ENCODE measurements around the gene TP53RK.

TP53RK gene

DNA sequence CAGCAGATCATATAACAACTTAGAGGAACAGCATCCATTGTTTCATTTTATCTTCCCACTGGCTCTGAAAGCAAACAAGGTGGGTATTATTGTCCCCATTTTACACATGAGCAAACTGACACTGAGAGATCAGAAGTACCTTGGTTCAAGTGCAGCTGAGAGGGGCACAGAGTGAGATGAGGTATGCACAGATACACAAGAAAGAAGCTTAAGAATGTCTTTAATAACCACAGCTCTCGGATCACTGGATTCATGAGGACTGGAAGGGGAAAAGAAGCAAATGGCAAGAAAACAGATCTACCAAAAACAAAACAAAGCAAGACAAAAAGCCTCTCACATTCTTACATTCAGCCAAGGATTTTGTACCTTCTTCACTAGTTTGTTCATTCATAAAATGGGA is 30.8 kb upstream of the TP53RK start:
- Histone ChIP-seq H3K27me3 (ENCODE audit: control insufficient read depth in 2 of 2, insufficient read depth in 2 of 2, low read length in 2 of 2) (no peaks in the 10 kb centered on the region), H3K4me3 (ENCODE audit: low read length in 2 of 2) (no peak overlapping the region), H3K27ac (ENCODE audit: low read depth in 2 of 2, low read length in 2 of 2) (no peak overlapping the region), H3K36me3 (ENCODE audit: control insufficient read depth in 2 of 2, insufficient read depth in 2 of 2, low read length in 2 of 2) (no peaks in the 10 kb centered on the region), H3K9me3 (ENCODE audit: control insufficient read depth in 2 of 2, low read length in 2 of 2) (no peaks in the 10 kb centered on the region), H3K4me1 (ENCODE audit: control insufficient read depth in 2 of 2, insufficient read depth in 2 of 2, low read length in 2 of 2) (peaks cover 5 to 9% of the 10 kb centered on the region in 2 donors), H3K9ac (ENCODE audit: low read depth in 1 of 2, low read length in 2 of 2) (no peak overlapping the region)

DNA sequence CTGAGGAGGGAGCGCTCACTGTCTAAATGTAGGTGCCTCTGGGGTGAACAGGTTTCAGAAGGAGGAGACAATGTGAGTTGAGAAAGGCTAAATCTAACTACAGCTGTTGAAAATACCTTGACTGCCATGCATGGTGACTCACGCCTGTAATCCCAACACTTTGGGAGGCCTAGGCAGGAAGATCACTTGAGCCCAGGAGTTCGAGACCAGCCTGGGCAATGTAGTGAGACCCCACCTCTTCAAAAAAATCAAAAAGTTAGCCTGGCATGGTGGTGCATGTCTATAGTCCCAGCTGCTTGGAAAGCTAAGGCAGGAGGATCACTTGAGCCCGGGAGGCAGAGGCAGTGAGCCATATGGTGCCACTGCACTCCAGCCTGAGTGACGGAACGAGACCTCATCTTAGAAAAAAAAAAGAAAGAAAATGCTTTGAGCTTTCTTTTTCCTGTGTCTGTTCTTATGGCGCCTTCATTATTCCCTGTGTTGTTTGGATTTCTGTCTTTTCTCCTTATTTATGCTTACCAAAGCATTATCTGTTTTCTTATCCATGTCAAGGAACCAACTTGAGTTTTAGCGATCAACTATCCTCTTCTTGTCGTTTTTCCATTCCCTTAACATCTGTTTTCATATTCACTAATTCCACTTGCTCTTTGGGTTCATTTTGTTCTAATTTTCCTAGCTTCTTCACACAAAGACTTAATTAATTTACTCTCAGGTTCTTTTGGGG is 28.7 kb upstream of the TP53RK start:
- H3K27me3 ChIP-seq (ENCODE audit: control insufficient read depth in 2 of 2, insufficient read depth in 2 of 2, low read length in 2 of 2) = no peaks in the 10 kb centered on the region
- no peaks in the 10 kb centered on the region for H3K36me3 ChIP-seq (ENCODE audit: control insufficient read depth in 2 of 2, insufficient read depth in 2 of 2, low read length in 2 of 2)
- no peak overlapping the region for H3K9ac ChIP-seq (ENCODE audit: low read depth in 1 of 2, low read length in 2 of 2)
- peaks cover 12 to 22% of the 10 kb centered on the region in 2 donors for H3K4me1 ChIP-seq (ENCODE audit: control insufficient read depth in 2 of 2, insufficient read depth in 2 of 2, low read length in 2 of 2)
- no peaks in the 10 kb centered on the region for H3K9me3 ChIP-seq (ENCODE audit: control insufficient read depth in 2 of 2, low read length in 2 of 2)
- no peak overlapping the region for H3K27ac ChIP-seq (ENCODE audit: low read depth in 2 of 2, low read length in 2 of 2)
- no peak overlapping the region for H3K4me3 ChIP-seq (ENCODE audit: low read length in 2 of 2)

DNA sequence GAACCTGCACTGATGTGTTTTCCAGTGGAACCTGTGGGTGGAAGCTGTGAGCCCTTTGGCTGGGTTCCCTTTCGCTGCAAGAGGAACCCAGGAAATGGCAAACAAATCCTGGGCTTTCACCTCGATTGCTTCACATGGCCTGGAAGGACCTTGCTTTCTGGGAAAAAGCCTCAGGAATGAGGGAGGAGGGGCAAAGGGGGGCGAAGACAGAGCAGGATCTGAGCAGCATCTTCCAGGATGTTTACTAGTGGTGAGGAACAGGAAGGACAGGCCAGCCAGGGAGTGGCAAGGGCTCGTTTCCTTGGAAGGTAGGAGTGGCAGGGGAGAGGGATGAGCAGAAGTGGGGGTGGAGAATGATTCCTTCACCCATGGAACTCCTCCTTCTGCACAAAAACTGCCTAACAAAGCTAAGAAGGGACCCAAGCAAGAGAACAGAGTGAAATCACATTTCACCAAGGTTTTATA is 26.1 kb upstream of the TP53RK start:
- Histone ChIP-seq H3K9me3 (ENCODE audit: control insufficient read depth in 2 of 2, low read length in 2 of 2) (no peaks in the 10 kb centered on the region), H3K9ac (ENCODE audit: low read depth in 1 of 2, low read length in 2 of 2) (peak overlapping the region in 1 of 2 donors; percentile 23), H3K4me3 (ENCODE audit: low read length in 2 of 2) (no peak overlapping the region), H3K4me1 (ENCODE audit: control insufficient read depth in 2 of 2, insufficient read depth in 2 of 2, low read length in 2 of 2) (peaks cover 16 to 34% of the 10 kb centered on the region in 2 donors), H3K27ac (ENCODE audit: low read depth in 2 of 2, low read length in 2 of 2) (peak overlapping the region; percentile 67), H3K36me3 (ENCODE audit: control insufficient read depth in 2 of 2, insufficient read depth in 2 of 2, low read length in 2 of 2) (no peaks in the 10 kb centered on the region), H3K27me3 (ENCODE audit: control insufficient read depth in 2 of 2, insufficient read depth in 2 of 2, low read length in 2 of 2) (no peaks in the 10 kb centered on the region)

DNA sequence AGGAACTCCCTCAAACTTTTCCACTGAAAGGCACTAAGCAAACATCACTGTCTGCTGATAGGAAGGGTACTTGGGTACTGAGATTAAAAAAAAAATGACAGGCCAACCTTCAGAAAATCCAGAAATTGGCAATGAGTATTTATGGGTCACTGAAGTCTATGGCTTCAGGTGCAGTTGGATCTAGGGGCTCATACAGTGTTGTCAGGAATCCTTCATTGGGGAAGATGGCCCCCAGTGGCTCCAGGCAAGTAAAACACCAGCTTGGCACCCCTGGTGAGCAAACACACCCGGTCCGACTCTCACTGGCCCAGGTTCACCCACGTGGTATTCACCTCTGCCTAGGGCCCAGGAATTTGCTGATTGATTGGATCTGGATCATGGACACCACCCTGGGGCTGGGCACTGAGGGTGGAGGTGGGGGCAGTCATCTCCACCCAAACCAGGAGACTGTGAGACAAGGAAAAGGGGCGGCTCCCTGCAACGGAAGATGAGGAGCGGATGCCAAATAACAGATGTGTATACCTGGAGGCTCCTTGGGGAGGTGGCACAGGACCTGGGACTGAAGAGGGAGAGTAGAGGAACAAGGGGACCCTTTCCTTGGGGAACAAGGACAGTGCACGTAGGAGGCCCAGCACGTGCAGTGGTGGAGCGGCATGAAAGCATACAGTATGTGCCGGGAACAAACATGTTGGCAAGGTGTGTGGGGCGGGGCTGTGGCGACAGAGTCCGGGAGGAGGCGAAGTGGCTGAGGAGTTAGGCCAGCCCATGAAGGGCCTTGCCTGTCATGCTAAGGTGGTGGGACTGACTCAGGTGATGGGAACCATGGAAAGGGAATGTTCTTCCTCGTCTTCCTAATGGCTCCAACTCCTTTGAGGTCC is 25.0 kb upstream of the TP53RK start:
- Histone ChIP-seq H3K36me3 (ENCODE audit: control insufficient read depth in 2 of 2, insufficient read depth in 2 of 2, low read length in 2 of 2) (no peaks in the 10 kb centered on the region), H3K27ac (ENCODE audit: low read depth in 2 of 2, low read length in 2 of 2) (peak overlapping the region; percentile 67), H3K9ac (ENCODE audit: low read depth in 1 of 2, low read length in 2 of 2) (peak overlapping the region in 1 of 2 donors; percentile 23), H3K27me3 (ENCODE audit: control insufficient read depth in 2 of 2, insufficient read depth in 2 of 2, low read length in 2 of 2) (no peaks in the 10 kb centered on the region), H3K4me3 (ENCODE audit: low read length in 2 of 2) (peak overlapping the region in 1 of 2 donors; percentile 54), H3K4me1 (ENCODE audit: control insufficient read depth in 2 of 2, insufficient read depth in 2 of 2, low read length in 2 of 2) (peaks cover 21 to 37% of the 10 kb centered on the region in 2 donors), H3K9me3 (ENCODE audit: control insufficient read depth in 2 of 2, low read length in 2 of 2) (no peaks in the 10 kb centered on the region)

DNA sequence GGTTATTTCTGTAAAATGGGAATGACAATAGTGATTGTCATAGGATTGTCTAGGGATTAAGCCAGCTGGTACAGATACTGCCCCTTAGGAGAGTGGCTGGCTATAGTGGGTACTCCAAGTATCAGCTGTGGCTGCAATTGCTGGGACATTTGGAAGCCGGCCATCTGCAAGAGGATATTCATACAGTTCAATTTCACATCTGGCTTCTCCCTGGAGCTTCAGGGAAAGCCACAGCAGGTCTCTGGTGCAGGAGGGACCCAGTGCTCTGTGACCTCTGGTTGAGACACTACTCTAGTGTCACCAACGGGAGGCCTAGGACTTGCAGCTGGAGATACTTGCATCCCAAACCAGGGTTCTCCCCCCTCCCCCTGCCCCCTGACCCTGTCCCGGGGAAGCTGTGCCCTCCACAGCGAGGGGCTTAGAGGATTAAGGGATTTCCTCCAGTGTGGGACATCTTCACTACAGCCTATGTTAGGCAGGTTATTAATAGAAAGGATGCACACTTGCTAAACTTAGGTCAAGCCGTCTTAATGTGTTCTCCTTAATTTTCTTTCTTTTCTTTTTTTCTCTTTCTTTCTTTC is 22.9 kb upstream of the TP53RK start:
- H3K9ac ChIP-seq (ENCODE audit: low read depth in 1 of 2, low read length in 2 of 2) = no peak overlapping the region
- H3K4me1 ChIP-seq (ENCODE audit: control insufficient read depth in 2 of 2, insufficient read depth in 2 of 2, low read length in 2 of 2) = peaks cover 28 to 49% of the 10 kb centered on the region in 2 donors
- H3K9me3 ChIP-seq (ENCODE audit: control insufficient read depth in 2 of 2, low read length in 2 of 2) = no peaks in the 10 kb centered on the region
- no peak overlapping the region for H3K27ac ChIP-seq (ENCODE audit: low read depth in 2 of 2, low read length in 2 of 2)
- no peaks in the 10 kb centered on the region for H3K36me3 ChIP-seq (ENCODE audit: control insufficient read depth in 2 of 2, insufficient read depth in 2 of 2, low read length in 2 of 2)
- no peaks in the 10 kb centered on the region for H3K27me3 ChIP-seq (ENCODE audit: control insufficient read depth in 2 of 2, insufficient read depth in 2 of 2, low read length in 2 of 2)
- H3K4me3 ChIP-seq (ENCODE audit: low read length in 2 of 2) = no peak overlapping the region

DNA sequence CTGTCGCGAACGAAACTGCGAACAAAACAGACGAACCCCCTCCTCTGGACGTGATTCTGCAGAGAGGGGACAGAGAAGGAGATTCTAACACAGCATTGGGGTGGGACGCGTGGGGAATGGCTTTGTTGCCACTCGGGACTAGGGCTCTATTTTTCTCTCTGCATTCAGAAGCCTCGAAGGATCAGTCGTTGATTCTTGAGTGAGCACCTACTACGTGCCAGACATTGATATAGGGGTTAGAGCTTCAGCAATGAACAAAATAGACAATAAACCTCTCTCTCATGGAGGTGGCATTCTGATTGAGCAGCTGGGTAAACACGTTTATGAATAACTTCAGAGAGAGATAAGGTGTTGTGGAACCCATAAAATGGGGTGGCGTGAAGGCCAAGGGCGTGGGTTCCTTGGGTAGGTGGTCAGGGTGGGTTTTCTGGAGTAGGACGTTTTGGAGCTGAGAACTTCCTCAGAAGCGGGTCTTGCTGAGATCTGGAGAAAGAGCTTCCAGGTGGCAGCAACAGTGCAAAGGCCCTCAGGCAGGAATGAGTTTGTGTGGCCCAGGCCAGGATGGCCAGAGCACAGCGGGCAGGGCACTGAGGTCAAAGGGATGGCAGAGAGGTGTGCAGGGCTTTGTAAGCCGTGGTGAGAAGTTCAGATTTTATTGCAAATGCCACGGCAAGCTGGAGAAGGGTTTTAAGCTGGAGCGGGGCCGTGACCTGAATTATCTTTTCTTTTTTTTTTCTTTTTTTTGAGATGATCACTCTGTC is 21.1 kb upstream of the TP53RK start:
- peaks cover 23 to 47% of the 10 kb centered on the region in 2 donors for H3K4me1 ChIP-seq (ENCODE audit: control insufficient read depth in 2 of 2, insufficient read depth in 2 of 2, low read length in 2 of 2)
- peak overlapping the region; percentile 85 to 92 for H3K27ac ChIP-seq (ENCODE audit: low read depth in 2 of 2, low read length in 2 of 2)
- peak overlapping the region; percentile 83 to 87 for H3K9ac ChIP-seq (ENCODE audit: low read depth in 1 of 2, low read length in 2 of 2)
- no peaks in the 10 kb centered on the region for H3K27me3 ChIP-seq (ENCODE audit: control insufficient read depth in 2 of 2, insufficient read depth in 2 of 2, low read length in 2 of 2)
- H3K9me3 ChIP-seq (ENCODE audit: control insufficient read depth in 2 of 2, low read length in 2 of 2) = no peaks in the 10 kb centered on the region
- H3K36me3 ChIP-seq (ENCODE audit: control insufficient read depth in 2 of 2, insufficient read depth in 2 of 2, low read length in 2 of 2) = no peaks in the 10 kb centered on the region
- peak overlapping the region; percentile 76 to 80 for H3K4me3 ChIP-seq (ENCODE audit: low read length in 2 of 2)

DNA sequence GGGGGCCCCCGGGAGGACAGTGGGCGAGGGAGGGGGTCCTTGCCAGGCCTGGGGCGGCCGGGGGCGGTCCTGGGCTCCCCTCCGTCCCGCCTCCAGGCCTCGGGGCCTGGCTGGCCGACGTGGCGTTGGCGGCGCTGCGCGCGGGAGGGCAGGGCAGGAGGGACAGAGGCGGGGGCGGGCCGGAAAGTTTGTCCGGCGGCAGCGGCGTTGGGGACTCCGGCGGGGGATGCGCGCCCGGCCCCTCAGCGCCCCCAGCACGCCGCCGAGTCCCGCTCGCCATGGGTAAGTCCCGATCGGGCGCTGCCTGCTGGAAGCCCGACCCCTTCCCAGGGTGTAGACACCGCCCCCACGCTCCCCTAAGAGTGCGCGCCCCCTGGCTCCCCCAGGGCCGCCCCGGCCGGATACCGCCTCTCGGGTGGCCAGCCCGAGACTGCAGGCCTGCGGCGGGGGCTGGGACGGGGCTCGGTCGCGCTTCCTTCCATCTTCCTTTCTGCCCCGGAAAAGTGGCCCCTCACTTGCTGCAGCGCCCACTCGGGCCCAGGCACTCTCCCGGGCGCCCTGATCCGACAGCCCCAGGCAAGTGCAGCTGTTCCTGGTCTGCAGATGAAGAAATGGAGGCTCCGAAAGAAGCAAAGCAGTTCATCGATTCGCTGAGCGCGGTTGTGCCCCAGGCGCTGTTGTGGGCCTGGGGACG is 20.4 kb upstream of the TP53RK start, which contains the start of gene SLC2A10:
Gene SLC2A10, plus strand, starts transcription at position 191 of the 694 bp plus-strand sequence. Its CDS starts 88 bp downstream, at position 279.
- Histone ChIP-seq H3K9me3 (ENCODE audit: control insufficient read depth in 2 of 2, low read length in 2 of 2) (no peaks in the 10 kb centered on the region), H3K9ac (ENCODE audit: low read depth in 1 of 2, low read length in 2 of 2) (peak within 1 kb of the TSS; percentile 83 to 87), H3K36me3 (ENCODE audit: control insufficient read depth in 2 of 2, insufficient read depth in 2 of 2, low read length in 2 of 2) (no peaks in the 10 kb centered on the region), H3K4me1 (ENCODE audit: control insufficient read depth in 2 of 2, insufficient read depth in 2 of 2, low read length in 2 of 2) (peaks cover 16 to 40% of the 10 kb centered on the region in 2 donors), H3K27me3 (ENCODE audit: control insufficient read depth in 2 of 2, insufficient read depth in 2 of 2, low read length in 2 of 2) (no peaks in the 10 kb centered on the region), H3K27ac (ENCODE audit: low read depth in 2 of 2, low read length in 2 of 2) (peak within 1 kb of the TSS; percentile 85 to 92), H3K4me3 (ENCODE audit: low read length in 2 of 2) (peak within 1 kb of the TSS; percentile 76 to 80)

DNA sequence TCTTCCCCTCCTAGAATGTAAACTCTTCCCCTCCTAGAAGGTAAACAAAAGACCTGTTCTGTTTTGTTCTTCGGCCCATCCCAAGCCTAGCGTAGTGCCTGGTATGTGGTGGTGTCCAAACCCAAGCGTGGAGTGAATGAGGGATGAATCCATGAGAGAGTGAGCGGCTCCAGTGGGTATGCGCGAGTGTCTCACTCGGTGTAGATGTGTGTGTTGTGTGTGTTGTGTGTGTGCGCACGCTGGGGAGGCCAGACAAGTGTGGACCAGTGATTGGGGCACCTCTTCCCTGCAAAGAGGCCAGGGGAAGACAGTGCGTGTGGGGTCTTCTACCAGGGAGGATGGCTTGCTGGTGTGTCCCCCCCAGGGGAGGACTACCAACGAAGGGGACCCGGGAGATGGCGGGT is 19.8 kb upstream of the TP53RK start:
- H3K27me3 ChIP-seq (ENCODE audit: control insufficient read depth in 2 of 2, insufficient read depth in 2 of 2, low read length in 2 of 2) = no peaks in the 10 kb centered on the region
- H3K9ac ChIP-seq (ENCODE audit: low read depth in 1 of 2, low read length in 2 of 2) = peak overlapping the region; percentile 60 to 87
- H3K27ac ChIP-seq (ENCODE audit: low read depth in 2 of 2, low read length in 2 of 2) = peak overlapping the region; percentile 85 to 92
- peak overlapping the region; percentile 76 to 80 for H3K4me3 ChIP-seq (ENCODE audit: low read length in 2 of 2)
- peaks cover 16 to 34% of the 10 kb centered on the region in 2 donors for H3K4me1 ChIP-seq (ENCODE audit: control insufficient read depth in 2 of 2, insufficient read depth in 2 of 2, low read length in 2 of 2)
- H3K9me3 ChIP-seq (ENCODE audit: control insufficient read depth in 2 of 2, low read length in 2 of 2) = no peaks in the 10 kb centered on the region
- H3K36me3 ChIP-seq (ENCODE audit: control insufficient read depth in 2 of 2, insufficient read depth in 2 of 2, low read length in 2 of 2) = no peaks in the 10 kb centered on the region

Measured in mucosa of rectum (tissue), 2 donors.